GM18907 (cell line): ENCODE data around the gene ASAP2.

Source experiments
- ATAC-seq: cut with Tn5 transposase; IDR thresholded peaks from one replicate; pipeline ENCODE4 v1.9.1; 2021; ENCODE audit warnings: mild to moderate bottlenecking, moderate library complexity; ENCODE audit not compliant: unreplicated experiment

The ASAP2 gene

DNA sequence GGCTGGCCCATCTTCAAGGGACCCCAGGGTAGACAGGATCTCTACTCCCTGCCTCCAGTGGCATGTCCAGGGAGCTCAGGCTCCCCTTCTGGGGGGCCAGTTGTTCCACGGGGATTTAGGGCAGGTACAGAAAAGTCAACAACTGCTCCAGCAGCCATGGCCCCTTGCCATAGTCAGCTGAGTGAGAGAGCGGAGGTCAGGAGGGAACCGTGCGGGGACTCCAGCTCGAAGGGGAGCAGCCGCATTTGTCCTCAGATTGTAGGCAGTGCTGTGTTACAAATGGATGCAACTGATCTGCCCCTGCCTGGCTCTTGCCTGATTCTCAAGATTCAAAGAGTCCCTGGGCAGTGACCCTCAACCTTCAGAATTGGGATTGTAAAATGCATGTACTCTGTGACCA is 166.9 kb downstream of the ASAP2 start:
- no peak for ATAC-seq

DNA sequence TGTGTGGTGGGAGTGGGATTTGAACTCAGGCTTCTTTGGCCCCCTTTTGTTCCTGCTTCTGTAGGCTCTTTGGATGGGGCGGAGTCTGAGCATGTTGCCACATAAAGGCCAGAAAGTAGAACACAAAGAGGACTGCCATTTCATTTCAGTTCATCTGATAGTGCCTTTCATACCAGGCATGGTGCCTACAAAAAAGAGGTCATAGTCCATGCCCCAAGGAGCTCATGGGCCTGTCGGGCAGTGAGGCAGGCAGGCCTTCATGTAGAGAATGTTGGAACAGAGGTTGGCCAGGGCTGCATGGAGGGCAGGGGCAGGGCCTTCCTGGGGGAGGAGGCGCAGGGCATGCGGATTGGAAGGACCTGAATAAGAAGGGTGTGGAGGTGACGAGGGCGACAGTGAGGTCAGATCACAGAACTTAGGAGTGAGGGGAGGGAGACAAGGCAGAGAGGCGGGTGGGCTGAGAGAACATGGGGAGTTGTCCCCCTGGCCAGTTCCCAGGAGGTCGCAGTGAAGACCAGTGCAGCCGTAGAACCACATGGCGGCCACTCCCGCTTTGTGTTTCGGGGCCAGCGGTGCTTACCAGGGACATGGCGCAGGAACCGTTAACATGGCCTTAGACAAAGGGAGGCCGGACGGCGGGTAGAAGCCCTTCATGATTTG is 167.6 kb downstream of the ASAP2 start:
- ATAC-seq = no peak

DNA sequence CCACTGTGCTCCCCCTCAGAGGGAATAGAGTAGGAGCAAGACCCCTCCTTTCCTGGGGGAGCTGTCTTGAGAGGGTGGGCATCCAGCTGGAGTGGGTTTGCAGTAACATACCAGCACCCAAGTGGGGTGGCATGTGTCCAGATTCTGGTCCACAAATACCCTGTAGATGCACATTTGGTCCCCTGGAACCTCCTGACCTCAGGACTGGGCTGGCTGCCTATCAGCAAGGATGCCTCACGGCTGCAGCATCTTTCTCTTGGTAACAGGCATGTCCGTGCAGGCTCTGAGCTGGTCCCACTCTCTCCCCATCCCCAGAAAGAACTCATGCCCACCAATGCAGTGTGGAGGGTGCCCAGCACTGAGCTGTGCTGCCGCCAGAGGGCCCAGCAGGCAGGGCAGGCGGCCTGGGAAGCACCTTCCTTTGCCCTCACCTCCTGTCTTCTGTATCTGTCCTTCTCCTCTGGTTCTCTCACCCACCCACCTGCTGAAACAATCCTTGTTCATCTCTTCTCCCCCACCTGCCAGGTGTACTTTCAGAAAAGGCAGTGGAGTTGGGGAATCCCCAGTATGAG is 169.3 kb downstream of the ASAP2 start:
- no peak for ATAC-seq

DNA sequence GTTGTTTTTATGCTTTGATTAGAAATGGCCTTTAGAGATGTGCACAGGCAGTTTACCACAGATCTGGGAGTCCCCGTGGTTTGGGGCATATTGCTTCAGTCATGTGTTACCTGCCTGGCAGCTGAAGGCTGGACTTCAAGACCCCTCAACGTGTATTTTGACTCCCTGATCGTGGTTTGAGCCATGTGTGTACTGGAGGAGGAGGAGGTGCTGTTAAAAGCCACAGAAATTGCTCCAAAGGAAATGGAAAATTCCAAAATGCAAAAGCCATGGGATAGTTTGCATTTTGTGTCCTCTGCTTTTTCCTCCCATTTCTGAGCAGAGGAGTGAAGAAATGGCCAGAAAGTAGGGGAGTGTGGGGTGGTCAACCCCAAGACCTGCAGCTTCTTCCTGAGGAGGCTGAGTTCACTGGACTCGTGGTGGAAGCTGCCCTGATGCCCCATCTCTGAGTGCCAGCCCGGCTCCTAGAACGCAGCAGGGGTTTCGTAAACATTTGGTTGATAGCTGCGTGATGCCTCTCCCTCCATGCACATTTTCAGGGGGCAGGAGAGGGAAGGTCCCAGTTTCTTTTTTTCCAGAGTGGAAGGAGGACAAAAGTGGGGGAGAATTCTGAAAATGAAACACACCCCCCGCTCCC is 171.0 kb downstream of the ASAP2 start:
- no peak for ATAC-seq

DNA sequence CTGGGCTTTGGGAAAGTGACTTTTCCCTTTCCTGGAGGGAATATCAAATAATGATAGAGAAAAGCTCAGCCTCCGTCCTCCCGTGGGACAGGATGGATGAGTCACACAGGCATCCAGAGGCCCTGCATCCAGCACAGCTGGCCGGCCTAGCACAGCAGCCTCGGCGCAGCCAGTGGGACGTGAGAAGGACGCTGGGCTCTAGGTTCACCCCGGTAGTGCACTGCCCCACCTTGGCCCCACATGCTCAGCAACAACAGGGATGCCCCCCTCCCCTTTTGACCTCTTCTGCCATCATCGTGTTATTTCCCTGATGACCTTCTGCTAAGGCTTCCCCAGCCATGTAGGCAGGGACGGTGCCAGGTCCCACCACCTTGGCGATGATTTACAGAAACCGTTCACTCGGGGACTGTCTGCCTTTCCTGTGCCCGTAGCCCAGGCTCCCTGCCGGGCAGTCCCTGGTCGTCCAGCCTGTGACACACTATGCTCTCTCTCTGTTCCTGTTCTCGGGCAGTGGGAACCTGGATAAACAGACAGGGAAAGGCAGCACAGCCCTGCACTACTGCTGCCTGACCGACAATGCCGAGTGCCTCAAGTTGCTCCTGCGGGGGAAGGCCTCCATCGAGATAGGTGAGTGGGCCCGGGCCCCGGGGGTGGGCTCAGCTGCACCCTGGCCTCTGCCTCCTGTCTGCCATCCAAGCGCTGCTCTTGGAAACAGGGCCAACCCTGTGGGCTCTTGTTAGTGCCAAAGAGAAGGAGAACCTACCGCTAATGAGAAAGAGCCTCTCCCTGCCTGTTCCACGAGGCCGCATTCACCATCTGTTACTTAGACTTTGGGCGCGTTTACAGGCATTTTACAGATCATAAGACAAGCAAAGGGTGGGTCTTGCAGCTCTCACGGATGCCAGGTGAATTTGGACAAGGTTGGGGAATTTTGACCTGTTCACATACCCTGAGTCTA is 172.1 kb downstream of the ASAP2 start:
- no peak for ATAC-seq

DNA sequence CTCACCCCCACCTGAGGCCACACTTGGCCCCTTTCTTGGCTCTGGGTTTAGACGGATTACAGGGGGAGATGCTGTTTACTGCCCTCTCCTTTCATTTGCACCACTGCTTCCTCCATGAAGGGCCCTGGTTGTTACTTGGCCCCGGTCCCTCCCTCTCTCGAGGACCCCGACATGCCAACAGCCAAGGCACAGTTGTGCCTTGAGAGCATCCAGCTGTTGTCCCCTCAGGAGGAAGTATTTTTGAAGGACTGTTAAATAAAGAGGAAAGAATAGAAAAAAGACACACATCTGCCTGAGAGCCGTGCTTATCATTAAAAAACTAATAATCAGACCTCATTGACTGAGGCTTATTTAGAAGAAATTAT is 172.8 kb downstream of the ASAP2 start:
- ATAC-seq = no peak

DNA sequence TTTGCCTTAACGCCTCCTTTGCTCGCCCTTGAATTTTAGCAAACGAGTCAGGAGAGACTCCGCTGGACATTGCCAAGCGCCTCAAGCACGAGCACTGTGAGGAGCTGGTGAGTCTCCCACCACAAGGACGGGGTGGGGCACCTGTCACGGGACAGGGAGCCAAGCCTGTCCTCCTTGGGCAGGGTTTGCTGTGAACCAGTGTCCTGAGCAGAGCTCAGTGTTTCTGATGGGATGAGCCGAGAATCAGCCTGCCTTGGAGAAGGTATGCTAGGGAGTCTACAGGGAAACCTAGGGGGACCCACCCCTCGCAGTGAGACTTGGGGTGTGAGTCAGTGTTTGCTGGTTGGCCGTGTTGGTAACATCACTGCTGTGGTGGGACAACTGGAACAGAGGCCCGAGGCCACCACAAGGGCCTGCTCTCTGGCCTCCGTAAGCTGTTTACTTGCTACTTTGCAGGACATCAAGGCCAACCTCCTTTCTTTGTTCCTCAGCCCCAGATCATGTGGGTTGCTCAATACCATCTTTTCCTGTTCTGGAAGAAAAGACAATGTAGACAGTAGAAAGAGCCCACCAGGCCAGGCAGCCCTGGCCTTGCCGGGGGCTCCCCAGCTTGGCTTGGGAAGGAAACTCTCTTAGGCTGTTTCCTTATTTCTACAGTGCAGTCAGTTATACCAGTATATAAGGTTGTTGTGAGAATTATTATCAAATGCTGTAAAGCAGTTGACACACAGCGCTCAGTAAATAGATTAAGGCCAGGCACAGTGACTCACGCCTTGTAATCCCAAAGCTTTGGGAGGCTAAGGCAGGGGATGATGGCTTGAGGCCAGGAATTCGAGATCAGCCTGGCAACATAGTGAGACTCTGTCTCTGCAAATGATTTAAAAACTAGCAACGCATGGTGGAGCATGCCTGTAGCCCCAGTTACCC is 174.4 kb downstream of the ASAP2 start:
- no peak for ATAC-seq

DNA sequence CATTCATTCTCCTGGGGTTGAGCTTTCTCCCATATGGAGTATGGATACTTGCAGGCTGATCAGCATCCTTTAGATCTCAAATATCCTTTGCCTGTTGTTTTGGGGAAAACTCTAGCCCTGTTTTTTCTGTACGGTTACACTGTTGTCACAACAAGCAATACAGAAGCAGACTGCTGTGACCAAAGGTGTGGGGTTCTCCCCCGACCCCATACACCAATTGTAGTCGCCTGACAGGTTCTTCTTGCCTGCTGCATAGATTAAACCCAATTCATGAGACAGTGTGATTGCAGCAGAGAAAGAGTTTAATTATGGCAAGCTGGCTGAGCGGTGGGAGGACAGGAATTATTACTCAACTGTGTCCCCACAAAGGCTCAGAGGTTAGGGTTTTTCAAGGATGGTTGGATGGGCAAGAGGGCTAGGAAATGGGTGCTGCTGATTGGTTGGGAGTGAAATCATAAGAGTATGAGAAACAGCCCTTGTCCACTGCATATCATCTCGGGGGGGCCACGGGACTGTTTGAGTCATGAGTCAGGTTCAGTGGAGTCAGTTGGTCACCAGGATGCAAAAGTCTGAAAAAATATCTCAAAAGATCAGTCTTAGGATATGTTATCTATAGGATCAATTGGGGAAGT is 176.1 kb downstream of the ASAP2 start:
- ATAC-seq = no peak

DNA sequence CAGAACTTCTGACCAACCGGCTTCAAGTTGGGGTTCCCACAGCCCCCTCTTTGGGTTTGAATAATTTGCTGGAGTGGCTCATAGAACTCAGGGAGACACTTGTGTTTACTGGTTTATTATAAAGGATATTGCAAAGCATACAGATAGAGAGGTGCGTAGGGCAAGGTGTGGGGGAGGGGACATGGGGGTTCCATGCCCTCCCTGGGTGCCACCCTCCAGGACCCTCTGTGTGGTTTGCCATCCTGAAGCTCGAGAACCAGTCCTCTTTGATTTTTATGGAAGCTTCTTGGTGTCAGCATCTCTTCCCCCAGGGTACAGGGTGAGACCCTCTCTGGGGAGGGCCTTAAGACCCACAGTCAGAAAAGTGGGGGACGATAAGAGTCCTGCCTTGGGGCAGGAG is 177.9 kb downstream of the ASAP2 start:
- ATAC-seq = no peak

DNA sequence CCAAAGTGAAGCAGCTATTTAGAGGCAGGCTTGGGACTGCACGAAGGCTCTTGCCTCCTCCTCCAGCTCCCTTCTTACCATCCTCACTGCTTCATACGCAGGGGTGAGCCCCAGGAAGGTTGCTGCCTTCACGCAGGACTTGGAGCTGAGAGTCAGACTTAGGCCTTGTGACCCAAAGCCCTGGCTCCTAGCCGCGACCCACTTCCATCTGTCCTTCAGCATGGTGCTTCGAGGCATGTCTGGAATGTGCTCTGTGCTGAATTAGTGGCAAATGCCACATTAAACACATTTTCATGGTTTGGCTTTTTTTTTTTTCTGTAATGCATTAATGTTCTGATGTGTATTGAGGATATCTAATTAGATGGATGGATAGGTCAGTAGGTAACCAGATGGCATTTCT is 179.2 kb downstream of the ASAP2 start:
- no peak for ATAC-seq

DNA sequence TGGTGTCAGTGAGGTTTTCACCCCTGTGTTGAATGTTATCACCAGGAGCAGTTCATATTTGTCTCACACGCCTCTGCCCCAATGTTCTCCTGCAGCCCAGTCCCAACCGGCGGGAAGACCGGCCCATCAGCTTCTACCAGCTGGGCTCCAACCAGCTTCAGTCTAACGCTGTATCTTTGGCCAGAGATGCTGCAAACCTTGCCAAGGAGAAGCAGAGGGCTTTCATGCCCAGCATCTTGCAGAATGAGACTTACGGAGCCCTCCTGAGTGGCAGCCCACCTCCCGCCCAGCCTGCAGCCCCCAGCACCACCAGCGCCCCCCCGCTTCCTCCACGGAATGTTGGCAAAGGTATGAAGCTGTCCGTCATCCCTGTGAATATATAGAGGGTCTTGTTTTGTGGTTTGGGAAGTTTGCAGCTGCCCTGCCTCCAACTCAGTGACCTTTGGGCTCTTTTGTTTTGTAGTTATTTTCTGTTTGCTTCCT is 181.6 kb downstream of the ASAP2 start:
- no peak for ATAC-seq

DNA sequence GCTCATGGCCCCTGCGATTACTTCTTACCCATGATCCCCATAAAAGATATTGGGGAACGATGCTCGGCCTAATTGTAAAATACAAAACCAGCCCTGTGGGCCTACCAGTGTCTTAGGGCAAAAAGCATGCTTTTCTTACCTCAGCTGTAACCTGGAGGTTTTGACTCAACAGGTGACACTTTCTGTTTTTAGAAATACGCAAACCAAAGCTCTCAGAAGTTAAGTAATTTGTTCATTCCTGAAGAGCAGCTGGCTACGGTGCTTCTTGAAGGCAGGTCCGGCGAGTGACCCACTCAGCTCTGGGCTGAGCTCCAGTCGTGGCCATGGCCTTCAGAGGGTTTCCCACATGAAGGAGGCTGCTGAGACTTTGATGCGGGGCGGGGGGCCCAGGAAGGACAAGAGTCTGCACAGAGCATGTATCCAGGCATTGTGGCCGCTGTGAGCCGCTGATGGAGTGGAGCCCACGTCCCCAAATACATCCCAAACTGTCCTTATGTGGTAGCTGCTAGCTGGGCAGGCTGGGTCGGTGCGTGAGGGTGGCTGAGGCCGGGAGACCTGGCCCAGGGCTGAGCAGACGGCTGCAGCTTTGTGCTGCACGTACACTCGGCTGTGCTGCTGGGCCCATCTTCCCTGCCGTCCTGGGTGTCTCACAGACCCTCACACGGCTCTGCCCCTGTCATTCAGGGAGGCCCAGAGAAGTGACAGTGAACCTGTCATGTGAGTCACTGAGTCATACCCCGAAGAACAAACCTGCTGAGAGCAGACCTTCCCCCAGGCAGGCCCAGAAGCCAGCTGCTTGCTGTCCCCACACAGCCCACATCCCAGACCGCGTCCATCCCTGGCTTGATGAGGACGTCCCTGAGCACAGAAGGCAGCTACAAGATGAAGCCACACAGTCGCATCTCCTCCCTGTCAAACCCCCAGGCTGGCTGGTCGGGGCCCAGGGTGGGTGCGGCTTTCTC is 182.6 kb downstream of the ASAP2 start:
- ATAC-seq = no peak

DNA sequence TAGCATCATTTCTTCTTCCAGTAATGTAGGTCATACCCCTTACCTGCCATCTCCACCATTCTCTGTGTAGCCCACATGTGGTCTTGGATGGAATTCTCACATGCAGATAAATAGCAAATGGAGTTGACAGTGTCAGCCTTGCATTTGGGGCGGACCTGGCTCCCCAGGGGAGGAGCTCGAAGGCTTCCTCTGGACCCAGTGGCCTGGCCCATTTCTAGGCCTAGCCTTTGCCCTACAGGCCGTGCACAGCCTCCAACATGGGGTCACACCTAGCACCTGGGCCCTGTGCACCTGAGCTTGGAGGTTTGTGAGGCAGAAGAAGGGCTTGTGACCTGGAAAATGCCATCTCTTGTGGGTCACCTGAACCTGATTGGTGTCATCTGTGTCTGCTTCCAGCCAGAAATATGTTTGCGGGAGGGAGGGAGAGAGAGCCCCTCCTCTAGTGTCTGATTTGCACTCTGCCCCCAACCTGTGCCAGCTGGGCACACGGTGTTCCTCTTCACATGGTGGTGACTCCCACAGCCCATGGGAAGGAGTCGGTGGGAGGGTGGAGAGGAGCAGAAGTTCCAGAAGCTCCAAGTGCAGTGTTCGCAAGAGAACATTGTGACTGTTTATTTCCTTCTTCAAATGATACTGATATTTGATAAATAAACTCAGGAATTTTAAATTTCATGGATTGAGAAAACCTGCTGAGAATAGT is 183.7 kb downstream of the ASAP2 start:
- no peak for ATAC-seq

DNA sequence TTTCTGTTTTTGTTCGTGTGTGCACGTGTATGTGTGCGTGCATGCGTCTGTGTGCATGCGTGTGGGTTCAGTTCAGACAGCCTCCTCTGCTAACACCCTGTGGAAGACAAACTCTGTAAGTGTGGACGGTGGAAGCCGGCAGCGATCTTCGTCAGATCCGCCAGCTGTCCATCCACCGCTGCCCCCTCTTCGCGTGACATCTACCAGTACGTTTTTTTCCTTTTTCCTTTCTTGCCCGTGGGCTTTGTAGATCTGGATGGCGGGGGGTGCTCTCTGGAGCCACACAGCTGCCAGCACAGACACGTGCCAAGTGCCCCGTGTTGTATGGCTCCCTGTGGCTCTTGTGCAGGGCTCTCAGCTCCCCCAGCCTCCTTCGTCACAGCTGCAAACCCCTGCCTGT is 184.4 kb downstream of the ASAP2 start:
- no peak for ATAC-seq

DNA sequence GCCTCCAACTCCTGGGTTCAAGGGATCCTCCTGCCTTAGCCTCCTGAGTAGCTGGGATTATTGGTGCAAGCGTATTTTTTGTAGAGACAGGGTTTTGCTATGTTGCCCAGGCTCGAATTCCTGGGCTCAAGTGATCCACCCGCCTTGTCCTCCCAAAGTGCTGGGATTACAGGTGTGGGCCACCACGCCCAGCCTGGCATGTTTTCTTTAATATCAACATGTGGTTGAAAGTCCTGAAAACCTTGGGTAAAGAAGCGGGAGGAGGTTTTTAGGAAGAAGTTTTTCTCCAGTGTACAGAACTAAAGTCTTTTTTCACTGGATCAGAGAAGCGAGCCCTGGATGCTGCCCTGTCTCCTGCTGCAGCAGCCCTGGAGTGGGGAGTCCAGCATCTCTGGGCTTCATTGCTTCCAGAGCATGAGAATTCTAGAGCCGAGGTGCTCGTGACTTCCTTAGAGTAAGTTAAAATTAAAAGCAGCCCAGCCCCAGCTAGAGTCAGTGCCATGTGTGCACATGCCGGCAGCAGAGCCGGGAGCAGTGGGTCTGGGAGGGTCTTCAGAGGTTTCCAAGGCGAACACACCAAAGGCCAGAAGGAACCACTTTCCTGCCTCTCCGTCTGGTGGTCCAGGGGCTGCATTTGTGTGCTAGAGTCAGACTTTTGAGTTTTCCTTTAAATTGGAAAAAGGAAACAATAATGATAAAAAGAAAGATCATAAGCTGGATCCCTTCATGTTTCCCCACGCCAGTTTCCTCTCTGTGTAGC is 185.5 kb downstream of the ASAP2 start:
- no peak for ATAC-seq

DNA sequence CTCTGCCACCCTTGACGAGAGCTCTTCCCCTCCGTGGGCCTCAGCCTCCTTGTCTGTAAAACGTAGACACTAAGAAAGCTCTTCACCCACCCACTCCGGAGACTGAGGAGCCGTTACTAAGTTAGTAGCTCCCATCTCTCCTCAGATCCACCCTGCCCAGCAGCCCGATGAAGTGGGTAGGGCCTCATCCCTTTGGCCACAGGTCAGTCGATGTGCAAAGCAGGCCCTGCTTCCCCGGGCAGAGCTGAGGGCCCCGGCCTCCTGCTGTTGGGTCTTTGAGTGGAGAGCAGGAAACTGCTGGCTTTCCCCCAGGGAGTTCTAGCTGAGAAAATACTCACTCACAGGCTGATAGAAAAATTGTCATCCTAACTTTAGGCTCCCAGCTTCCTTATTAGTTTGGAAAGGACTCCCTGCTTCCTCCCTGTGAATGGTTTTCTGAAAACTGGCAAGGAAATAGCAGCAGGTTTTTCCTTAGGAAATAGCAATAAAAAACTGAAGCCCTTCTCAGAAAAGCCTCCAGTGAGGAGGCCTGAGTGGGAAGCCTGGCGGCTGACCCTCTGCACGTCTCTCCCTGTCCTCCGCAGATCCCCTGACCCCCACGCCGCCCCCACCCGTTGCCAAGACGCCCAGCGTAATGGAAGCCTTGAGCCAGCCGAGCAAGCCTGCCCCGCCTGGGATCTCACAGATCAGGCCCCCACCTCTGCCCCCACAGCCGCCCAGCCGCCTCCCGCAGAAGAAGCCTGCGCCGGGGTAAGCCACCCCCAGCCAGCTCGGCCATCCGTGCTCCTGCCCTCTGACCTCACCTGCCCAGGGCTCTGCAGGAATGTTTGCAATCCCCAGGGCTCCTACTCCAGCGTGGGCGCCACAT is 186.5 kb downstream of the ASAP2 start:
- no peak for ATAC-seq
